Ishikawa (cell line): ENCODE measurements around the gene NOD2.

ENCODE experiments used
- CEBPB ChIP-seq: IDR thresholded peaks from 2 replicates; pipeline ENCODE4 v1.6.1; 2012
- CREB1 ChIP-seq: IDR thresholded peaks from 2 replicates; pipeline ENCODE4 v1.6.1; 2012; ENCODE audit warnings: low read depth
- EGR1 ChIP-seq: IDR thresholded peaks from 2 replicates; pipeline ENCODE4 v1.6.1; 2012
- EP300 ChIP-seq: IDR thresholded peaks from 2 replicates; pipeline ENCODE4 v1.6.1; 2012; ENCODE audit warnings: borderline replicate concordance
- FOXM1 ChIP-seq: IDR thresholded peaks from 2 replicates; pipeline ENCODE4 v1.6.1; 2012; ENCODE audit warnings: low read depth, borderline replicate concordance
- MAX ChIP-seq: IDR thresholded peaks from 2 replicates; pipeline ENCODE4 v1.6.1; 2012
- NFIC ChIP-seq: IDR thresholded peaks from 2 replicates; pipeline ENCODE4 v1.6.1; 2012
- RAD21 ChIP-seq: IDR thresholded peaks from 2 replicates; pipeline ENCODE4 v1.6.1; 2012; ENCODE audit warnings: low read depth
- REST ChIP-seq: IDR thresholded peaks from 2 replicates; pipeline ENCODE4 v1.6.1; 2012; ENCODE audit warnings: low read depth, mild to moderate bottlenecking
- TAF1 ChIP-seq: IDR thresholded peaks from 2 replicates; pipeline ENCODE4 v1.6.1; 2012; ENCODE audit warnings: low read depth, mild to moderate bottlenecking
- TCF12 ChIP-seq: IDR thresholded peaks from 2 replicates; pipeline ENCODE4 v1.6.1; 2012; ENCODE audit warnings: low read depth
- TEAD4 ChIP-seq: IDR thresholded peaks from 2 replicates; pipeline ENCODE4 v1.6.1; 2012
- USF1 ChIP-seq: IDR thresholded peaks from 2 replicates; pipeline ENCODE4 v1.6.1; 2012
- YY1 ChIP-seq: IDR thresholded peaks from 2 replicates; pipeline ENCODE4 v1.6.1; 2012; ENCODE audit warnings: low read depth
- ZBTB7A ChIP-seq: IDR thresholded peaks from 2 replicates; pipeline ENCODE4 v1.6.1; 2012; ENCODE audit warnings: low read depth

The NOD2 gene

GRCh38 chr16:50678531-50678930, 14.9 kb upstream of the NOD2 start:
- TF ChIP-seq EP300 (no peak), ZBTB7A (no peak), NFIC (no peak), TEAD4 (no peak), CREB1 (no peak), REST (no peak), MAX (no peak), YY1 (no peak), RAD21 (no peak), TCF12 (no peak), USF1 (no peak), CEBPB (no peak), TAF1 (no peak)

- no peak for TF ChIP-seq EP300
- TF ChIP-seq ZBTB7A, result no peak
Observed at GRCh38 chr16:50679266-50679665, 14.1 kb upstream of the NOD2 start.

GRCh38 chr16:50679676-50680555, 13.5 kb upstream of the NOD2 start:
- TF ChIP-seq RAD21 (no peak), CREB1 (no peak), FOXM1 (no peak), EGR1 (no peak), MAX (no peak), ZBTB7A (no peak), TAF1 (no peak), CEBPB (no peak), REST (no peak), EP300 (no peak), TCF12 (no peak), TEAD4 (no peak), USF1 (no peak), NFIC (no peak), YY1 (no peak)

- TF ChIP-seq EP300 (no peak), TEAD4 (no peak), ZBTB7A (no peak), TAF1 (no peak), FOXM1 (no peak), TCF12 (no peak), CREB1 (no peak), YY1 (no peak), MAX (no peak), NFIC (no peak), USF1 (no peak), EGR1 (no peak), CEBPB (no peak), RAD21 (no peak), REST (no peak)
Observed at GRCh38 chr16:50680556-50680893, 12.9 kb upstream of the NOD2 start.
